AG09309 (cell line): ENCODE measurements around the gene ABI3.

Experiments
- DNase-seq: peaks from one replicate; pipeline ENCODE4 v3.0.0-alpha.2; 2010; ENCODE audit warnings: low read depth
- H3K4me3 ChIP-seq: 2 replicates; pipeline ENCODE4 v1.5.1; 2011; ENCODE audit warnings: mild to moderate bottlenecking, low read depth, low read length, moderate library complexity; ENCODE audit not compliant: control insufficient read depth
- TF ChIP-seq, protein P1 (sequence below): IDR thresholded peaks from 2 replicates; pipeline ENCODE4 v1.5.1; 2011; ENCODE audit warnings: mild to moderate bottlenecking, low read depth, low read length, inconsistent platforms; ENCODE audit not compliant: insufficient read depth, control insufficient read depth; ENCODE audit errors: missing control alignments

The ABI3 gene

DNA sequence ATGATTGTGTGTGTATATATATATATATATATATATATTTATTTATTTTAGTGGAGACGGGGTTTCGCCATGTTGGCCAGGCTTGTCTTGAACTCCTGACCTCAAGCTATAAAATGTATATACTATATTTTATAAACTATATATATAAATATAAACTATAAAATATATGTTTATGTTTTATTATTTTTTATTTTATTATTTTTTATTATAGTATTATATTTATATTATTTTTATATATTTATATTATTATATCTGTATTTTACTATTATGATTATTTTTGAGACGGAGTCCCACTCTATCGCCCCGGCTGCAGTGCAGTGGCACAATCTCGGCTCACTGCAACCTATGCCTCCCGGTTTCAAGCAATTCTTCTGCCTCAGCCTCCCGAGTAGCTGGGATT lies 30.5 kb downstream of the ABI3 start:
- DNase-seq, result no peak
- H3K4me3 ChIP-seq, result no peak overlapping the region
- TF ChIP-seq, protein P1, sequence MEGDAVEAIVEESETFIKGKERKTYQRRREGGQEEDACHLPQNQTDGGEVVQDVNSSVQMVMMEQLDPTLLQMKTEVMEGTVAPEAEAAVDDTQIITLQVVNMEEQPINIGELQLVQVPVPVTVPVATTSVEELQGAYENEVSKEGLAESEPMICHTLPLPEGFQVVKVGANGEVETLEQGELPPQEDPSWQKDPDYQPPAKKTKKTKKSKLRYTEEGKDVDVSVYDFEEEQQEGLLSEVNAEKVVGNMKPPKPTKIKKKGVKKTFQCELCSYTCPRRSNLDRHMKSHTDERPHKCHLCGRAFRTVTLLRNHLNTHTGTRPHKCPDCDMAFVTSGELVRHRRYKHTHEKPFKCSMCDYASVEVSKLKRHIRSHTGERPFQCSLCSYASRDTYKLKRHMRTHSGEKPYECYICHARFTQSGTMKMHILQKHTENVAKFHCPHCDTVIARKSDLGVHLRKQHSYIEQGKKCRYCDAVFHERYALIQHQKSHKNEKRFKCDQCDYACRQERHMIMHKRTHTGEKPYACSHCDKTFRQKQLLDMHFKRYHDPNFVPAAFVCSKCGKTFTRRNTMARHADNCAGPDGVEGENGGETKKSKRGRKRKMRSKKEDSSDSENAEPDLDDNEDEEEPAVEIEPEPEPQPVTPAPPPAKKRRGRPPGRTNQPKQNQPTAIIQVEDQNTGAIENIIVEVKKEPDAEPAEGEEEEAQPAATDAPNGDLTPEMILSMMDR, result no peak

DNA sequence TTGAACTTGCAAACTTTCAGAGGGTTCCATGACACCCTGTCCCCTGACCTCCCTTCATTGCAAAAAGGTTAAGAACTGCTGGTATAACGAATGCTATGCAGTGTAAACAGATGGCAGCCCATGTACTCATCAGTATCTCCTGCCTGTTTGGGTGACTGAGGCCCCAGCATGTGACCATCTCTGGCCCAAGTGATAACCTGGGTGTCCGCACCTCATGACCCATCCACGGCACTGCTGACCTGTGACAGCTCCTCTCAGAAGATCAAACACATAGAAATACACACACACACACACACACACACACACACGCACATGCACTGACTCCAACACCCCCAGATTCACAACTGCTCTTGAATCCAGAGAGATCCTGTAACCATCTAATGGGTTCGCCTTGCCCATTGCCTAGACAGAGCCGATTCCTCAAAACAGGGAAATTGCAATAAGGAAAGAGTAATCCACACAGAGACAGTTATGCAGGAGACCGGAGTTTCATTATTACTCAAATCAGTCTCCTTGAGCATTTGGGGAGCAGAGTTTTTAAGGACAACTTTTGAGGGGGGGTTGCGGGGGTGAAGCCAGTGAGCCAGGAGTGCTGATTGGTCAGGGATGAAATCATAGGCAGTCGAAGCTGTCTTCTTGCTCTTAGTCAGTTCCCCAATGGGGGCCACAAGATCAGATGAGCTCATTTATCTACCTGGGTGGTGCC lies 31.3 kb downstream of the ABI3 start:
- DNase-seq, result no peak
- TF ChIP-seq, protein P1, result no peak
- no peak overlapping the region for H3K4me3 ChIP-seq

DNA sequence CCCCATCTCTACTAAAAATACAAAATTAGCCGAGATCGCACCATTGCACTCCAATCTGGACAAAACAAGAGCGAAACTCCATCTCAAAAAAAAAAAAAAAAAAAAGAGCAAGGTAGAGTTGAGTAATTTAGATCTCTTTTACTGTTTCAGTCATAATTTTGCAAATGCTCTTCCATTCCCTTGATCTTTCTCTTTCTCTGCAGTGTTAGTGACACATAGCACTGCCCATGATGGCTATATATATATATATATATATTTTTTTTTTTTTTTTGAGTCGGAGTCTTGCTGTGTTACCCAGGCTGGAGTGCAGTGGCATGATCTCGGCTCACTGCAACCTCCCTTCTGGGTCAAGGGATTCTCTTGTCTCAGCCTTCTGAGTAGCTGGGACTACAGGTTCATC lies 32.3 kb downstream of the ABI3 start:
- TF ChIP-seq, protein P1, result no peak
- no peak for DNase-seq
- no peak overlapping the region for H3K4me3 ChIP-seq

DNA sequence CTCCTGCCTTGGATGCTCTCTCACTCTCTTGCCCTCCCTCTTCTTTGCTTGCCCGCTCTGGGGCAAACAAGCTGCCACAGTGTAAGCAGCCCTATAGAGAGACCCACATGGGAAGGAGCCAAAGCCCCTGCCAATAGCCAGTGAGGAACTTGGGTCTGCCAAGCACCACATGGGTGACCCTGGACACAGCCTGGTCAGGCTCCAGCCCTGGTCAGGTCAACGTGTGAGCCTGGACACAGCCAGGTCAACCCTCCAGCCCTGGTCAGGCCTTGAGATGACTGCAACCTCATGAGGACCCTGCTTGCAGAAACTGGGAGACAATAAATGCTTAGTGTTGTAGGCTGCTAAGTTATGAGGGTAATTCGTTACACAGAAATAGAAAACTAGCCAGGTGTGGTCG lies 34.3 kb downstream of the ABI3 start:
- TF ChIP-seq, protein P1, result no peak
- no peak for DNase-seq
- no peak overlapping the region for H3K4me3 ChIP-seq

DNA sequence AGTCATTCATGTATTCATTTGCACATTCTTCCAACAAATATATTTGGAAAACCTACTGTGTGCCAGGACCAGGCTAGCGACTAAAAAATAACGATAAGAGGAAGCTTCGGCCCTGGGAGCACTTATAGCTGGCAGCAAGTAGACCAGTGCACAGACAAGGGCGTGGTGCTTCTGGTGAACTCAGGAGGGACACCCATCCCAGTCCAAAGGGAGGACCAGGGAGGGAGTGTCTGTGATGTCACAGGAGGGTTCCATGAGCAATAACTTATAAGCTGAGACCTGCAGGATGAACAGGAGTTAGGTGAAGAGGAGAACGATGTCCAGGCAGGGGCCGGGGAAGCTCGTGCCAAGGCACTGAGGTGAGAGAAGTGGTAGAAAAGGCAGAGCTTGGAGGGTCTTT lies 37.4 kb downstream of the ABI3 start:
- TF ChIP-seq, protein P1, result no peak
- H3K4me3 ChIP-seq, result no peak overlapping the region
- DNase-seq, result no peak

- no peak overlapping the region for H3K4me3 ChIP-seq
- TF ChIP-seq, protein P1, result no peak
- no peak for DNase-seq
These were observed 38.8 kb downstream of the ABI3 start for GRCh38 chr17:49249292-49249794.
